ENCODE results near the gene CEBPB. TPM values are rescaled to one million over a fixed set of nuclear protein-coding genes. Genes with fewer than 3 reads are reported as not detected.

Gene CEBPB
- total RNA-seq, 6 experiments from 2014 or later = 57.9 to 62.8 (median 59.8) TPM

- peaks cover 14% of the 10 kb centered on the region for H3K27me3 Mint-ChIP-seq (ENCODE audit: insufficient read depth)
- peaks cover 22% of the 10 kb centered on the region for H3K36me3 Mint-ChIP-seq (ENCODE audit: low read depth)
- no peak overlapping the region for H3K4me3 Mint-ChIP-seq
- no peak for DNase-seq
- no peaks in the 10 kb centered on the region for H3K9me3 Mint-ChIP-seq
- peaks cover 31% of the 10 kb centered on the region for H3K4me1 Mint-ChIP-seq (ENCODE audit: low read depth)
- H3K27ac Mint-ChIP-seq = peak overlapping the region; percentile 21; the same call in 1 of the 2 replicates
- no peak for TF ChIP-seq CTCF (IDR thresholded peaks at IDR 0.05)
Measured at GRCh38 chr20:50189681-50190250, 864 bp upstream of the CEBPB start.

DNA sequence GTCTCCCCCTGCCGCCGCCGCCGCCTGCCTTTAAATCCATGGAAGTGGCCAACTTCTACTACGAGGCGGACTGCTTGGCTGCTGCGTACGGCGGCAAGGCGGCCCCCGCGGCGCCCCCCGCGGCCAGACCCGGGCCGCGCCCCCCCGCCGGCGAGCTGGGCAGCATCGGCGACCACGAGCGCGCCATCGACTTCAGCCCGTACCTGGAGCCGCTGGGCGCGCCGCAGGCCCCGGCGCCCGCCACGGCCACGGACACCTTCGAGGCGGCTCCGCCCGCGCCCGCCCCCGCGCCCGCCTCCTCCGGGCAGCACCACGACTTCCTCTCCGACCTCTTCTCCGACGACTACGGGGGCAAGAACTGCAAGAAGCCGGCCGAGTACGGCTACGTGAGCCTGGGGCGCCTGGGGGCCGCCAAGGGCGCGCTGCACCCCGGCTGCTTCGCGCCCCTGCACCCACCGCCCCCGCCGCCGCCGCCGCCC is 474 bp downstream of the CEBPB start:
- Mint-ChIP-seq H3K27ac (no peak overlapping the region), H3K36me3 (ENCODE audit: low read depth) (peaks cover 26% of the 10 kb centered on the region), H3K4me3 (peak overlapping the region; percentile 64), H3K4me1 (ENCODE audit: low read depth) (peaks cover 41% of the 10 kb centered on the region), H3K9me3 (no peaks in the 10 kb centered on the region), H3K27me3 (ENCODE audit: insufficient read depth) (peaks cover 14% of the 10 kb centered on the region)
- TF ChIP-seq CTCF (IDR thresholded peaks at IDR 0.05) = no peak
- peak; percentile 44 for DNase-seq

GRCh38 chr20:50191544-50192363 is 1.1 kb downstream of the CEBPB start:
- Mint-ChIP-seq H3K27me3 (ENCODE audit: insufficient read depth) (peaks cover 14% of the 10 kb centered on the region), H3K9me3 (no peaks in the 10 kb centered on the region), H3K4me1 (ENCODE audit: low read depth) (peaks cover 37% of the 10 kb centered on the region), H3K4me3 (peak overlapping the region; percentile 99), H3K27ac (peak overlapping the region; percentile 99), H3K36me3 (ENCODE audit: low read depth) (peaks cover 26% of the 10 kb centered on the region)
- TF ChIP-seq CTCF (IDR thresholded peaks at IDR 0.05) = peak; percentile 72
- DNase-seq = peak; percentile 24

- Mint-ChIP-seq H3K27ac (peak overlapping the region; percentile 99), H3K36me3 (ENCODE audit: low read depth) (peaks cover 26% of the 10 kb centered on the region), H3K4me1 (ENCODE audit: low read depth) (peaks cover 37% of the 10 kb centered on the region), H3K9me3 (no peaks in the 10 kb centered on the region), H3K4me3 (peak overlapping the region; percentile 99), H3K27me3 (ENCODE audit: insufficient read depth) (peaks cover 14% of the 10 kb centered on the region)
- peak; percentile 89 for DNase-seq
- no peak for TF ChIP-seq CTCF (IDR thresholded peaks at IDR 0.05)
Measured at GRCh38 chr20:50192364-50193198, 2.0 kb downstream of the CEBPB start.

DNA sequence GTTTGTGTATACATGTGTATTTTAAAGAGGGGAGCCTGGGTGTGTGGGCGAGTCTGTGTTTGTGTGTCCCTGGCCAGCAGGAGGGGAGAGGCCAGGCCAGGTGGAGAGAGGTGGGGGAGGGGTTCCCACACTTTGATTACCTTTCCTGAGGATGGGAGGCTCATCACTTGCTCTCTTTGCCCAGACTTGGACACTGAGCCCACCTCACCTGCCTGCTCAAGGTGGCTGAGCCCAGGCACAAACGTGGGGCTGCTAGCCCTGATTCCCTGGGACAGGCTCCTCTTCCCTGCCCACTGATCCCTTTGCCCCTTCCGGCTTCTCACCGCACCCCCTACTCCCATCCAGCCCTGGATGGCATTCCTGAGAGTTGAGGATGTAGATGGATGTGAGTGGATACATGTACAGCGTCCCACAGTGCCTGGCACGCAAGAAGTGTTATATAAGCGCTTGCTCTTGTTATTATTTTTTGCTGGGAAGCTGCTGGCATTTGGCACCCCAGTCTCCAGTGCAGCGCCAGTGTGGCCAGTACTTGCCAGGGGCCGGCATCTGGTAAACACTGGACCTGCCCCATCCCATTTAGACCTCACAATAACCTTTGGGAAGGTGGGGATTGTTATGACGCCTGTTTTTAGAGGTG is 2.7 kb downstream of the CEBPB start:
- H3K27me3 Mint-ChIP-seq (ENCODE audit: insufficient read depth) = peaks cover 14% of the 10 kb centered on the region
- DNase-seq = peak; percentile 66
- H3K36me3 Mint-ChIP-seq (ENCODE audit: low read depth) = peaks cover 26% of the 10 kb centered on the region
- H3K4me1 Mint-ChIP-seq (ENCODE audit: low read depth) = peaks cover 32% of the 10 kb centered on the region
- no peaks in the 10 kb centered on the region for H3K9me3 Mint-ChIP-seq
- TF ChIP-seq CTCF (IDR thresholded peaks at IDR 0.05) = no peak
- H3K27ac Mint-ChIP-seq = peak overlapping the region; percentile 99
- peak overlapping the region; percentile 99 for H3K4me3 Mint-ChIP-seq
